ENCODE data around the gene SLC6A18. TPM values are rescaled to one million over a fixed set of nuclear protein-coding genes. Genes with fewer than 3 reads are reported as not detected.
A peak's percentile ranks its signal among the peaks of the same experiment; 100 is the strongest.

SLC6A18 gene
- total RNA-seq, 1 experiment from 2014 or later, result not detected

- DNase-seq (ENCODE audit: low read depth), result no peak
Measured at GRCh38 chr5:1202026-1202797, 23.0 kb upstream of the SLC6A18 start.

GRCh38 chr5:1202798-1203185 is 22.4 kb upstream of the SLC6A18 start:
- no peak for DNase-seq (ENCODE audit: low read depth)

GRCh38 chr5:1203311-1203967 is 21.7 kb upstream of the SLC6A18 start:
- DNase-seq (ENCODE audit: low read depth), result no peak

GRCh38 chr5:1203968-1204692 is 21.1 kb upstream of the SLC6A18 start:
- no peak for DNase-seq (ENCODE audit: low read depth)

- peak; percentile 49 for DNase-seq (ENCODE audit: low read depth)
Measured at GRCh38 chr5:1204693-1205242, 20.4 kb upstream of the SLC6A18 start.

DNA sequence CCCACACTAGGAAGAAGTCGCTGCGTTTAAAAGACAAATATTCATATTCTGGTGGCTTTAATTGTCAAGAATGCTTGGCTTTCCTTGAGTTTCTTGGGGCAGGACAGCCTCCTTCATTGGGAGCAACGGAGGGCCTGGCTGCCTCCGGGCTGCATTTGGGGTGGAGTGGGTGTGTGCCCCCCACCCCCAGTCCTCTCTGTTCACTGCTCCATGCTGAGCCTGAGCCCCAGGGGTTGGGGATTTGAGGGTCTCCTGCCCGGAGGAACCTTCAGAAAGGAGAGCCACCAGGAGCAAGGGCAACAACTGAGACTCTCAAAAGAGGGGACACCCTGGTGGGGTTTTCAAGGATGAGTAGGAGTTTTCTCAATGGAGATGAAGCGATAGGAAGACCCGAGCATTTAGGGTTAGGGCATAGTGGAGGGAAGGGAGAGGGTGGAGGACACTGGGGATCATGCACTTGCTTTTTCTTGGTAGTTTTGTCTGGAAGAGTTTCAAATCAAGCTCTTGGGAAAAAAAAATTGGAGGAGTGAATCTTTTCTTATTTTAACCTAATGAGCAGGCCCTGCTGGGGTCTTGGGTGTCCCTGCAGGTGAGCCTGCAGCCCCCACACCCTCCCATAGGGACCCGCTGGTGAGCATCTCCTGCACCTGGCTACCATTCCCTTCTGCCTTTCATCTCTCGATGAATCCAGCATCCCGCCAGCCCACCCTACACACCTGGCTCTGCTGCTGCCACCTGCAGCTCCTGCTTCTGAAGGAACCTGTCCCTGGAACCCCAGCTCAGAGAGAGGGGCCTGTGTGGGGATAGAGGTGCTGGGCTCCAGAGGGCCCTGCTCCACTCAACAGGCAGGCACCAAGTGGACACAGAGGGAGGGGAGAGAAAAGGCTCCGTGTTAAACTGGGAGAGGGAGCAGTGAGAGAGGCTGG is 19.7 kb upstream of the SLC6A18 start:
- no peak for DNase-seq (ENCODE audit: low read depth)

GRCh38 chr5:1206521-1207412 is 18.4 kb upstream of the SLC6A18 start:
- DNase-seq (ENCODE audit: low read depth), result no peak

- no peak for DNase-seq (ENCODE audit: low read depth)
Measured at GRCh38 chr5:1207555-1207954, 17.6 kb upstream of the SLC6A18 start.

- no peak for DNase-seq (ENCODE audit: low read depth)
Measured at GRCh38 chr5:1208221-1208742, 16.9 kb upstream of the SLC6A18 start.

DNA sequence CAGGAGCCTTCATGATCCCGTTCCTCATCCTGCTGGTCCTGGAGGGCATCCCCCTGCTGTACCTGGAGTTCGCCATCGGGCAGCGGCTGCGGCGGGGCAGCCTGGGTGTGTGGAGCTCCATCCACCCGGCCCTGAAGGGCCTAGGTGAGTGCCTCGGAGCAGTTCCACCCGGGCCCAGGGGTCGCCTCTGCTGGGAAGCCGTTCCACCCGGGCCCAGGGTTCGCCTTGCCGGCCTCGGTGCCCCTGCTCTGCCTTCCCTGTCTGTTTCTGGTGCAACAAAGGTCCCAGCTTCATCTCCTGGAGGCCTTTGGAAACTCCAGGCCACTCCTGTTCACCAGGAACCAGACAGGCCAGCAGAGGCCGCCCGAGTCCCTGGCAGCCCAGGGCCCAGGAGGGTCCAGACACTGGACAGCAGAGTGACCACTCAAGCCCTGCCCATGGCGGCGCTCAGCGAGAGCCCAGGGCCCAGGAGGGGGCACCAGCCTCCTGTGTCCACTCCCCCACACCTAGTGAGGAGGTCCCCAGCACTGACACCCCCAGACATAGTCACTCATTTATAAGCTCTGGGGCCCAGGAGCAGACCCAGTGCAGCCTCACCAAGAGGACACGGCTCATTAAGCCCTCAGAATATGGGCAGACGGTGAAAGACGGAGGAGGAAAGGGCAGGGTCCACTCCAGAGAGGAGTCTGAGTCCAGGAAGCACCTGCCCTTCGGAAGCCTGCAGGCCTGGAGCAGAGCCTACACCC is 16.3 kb upstream of the SLC6A18 start:
- peak; percentile 52 for DNase-seq (ENCODE audit: low read depth)

GRCh38 chr5:1209489-1209852 is 15.7 kb upstream of the SLC6A18 start:
- DNase-seq (ENCODE audit: low read depth), result no peak

DNA sequence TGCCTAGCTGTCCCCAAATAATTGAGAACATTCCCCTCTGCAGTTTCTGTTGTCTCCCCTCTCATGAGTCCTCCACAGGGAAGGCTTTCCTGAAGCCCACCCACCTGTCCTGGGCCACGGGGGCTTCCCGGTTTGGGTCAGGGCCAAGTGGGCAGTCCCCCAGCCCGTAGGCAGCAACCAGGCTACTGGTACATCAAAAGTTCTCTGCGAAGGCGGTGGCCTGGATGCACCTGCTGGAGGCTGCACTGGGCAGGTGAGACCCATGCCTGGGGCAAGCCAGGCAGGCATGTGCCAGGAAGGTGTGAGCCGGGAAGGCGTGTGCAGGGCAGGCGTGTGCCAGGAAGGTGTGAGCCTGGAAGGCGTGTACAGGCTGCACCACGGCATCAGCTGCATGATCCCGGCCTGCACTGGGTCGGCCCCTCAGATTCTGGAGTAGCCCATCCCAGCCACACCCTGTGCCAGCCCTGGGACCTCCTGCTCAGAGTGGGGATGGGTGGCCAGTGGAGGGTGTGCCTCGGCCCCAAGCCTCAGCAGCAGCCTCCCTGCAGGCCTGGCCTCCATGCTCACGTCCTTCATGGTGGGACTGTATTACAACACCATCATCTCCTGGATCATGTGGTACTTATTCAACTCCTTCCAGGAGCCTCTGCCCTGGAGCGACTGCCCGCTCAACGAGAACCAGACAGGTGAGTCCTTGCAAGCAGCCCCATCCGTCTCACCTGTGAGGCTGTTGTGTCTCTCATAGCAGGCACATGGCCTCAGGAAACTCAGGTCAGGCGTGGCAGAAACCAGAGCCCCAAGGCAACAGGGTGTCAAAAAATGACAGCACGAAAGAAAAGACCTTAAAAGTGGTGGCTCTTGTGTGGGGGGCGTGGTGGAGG is 15.0 kb upstream of the SLC6A18 start:
- DNase-seq (ENCODE audit: low read depth), result no peak

DNA sequence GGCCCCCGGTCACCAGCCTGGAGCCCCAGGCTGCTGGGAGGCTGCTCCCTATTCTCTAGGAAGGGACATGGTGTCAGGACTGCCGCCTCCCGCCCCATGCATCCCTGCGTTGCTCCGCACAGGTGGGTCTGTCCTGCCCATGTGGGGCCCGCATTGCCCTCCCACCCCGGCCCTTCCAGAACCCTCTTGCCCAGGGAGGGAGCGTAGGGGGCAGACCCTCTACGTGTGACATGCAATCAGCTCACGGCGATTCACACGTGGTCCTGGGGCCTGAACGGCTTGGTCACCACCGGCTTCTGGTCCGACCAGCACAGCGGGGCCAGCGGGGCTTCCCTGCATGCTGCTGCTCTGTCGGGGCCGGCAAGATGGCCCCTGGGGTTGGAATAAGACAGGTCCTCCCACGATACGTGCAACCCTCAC is 14.3 kb upstream of the SLC6A18 start:
- no peak for DNase-seq (ENCODE audit: low read depth)

GRCh38 chr5:1211701-1212100 is 13.5 kb upstream of the SLC6A18 start:
- DNase-seq (ENCODE audit: low read depth), result no peak

GRCh38 chr5:1212271-1212670 is 12.9 kb upstream of the SLC6A18 start:
- DNase-seq (ENCODE audit: low read depth), result no peak

- no peak for DNase-seq (ENCODE audit: low read depth)
Measured at GRCh38 chr5:1212881-1213280, 12.3 kb upstream of the SLC6A18 start.

- no peak for DNase-seq (ENCODE audit: low read depth)
Measured at GRCh38 chr5:1213508-1214162, 11.5 kb upstream of the SLC6A18 start.
